ENCODE measurements around the gene SPZ1.
"Not testable (repeated sequence)": the region's sequence is repeated elsewhere in the genome, so short reads cannot be mapped to it uniquely, and the experiment has no call there.

- TF ChIP-seq CTCF (IDR thresholded peaks at IDR 0.05); EZH2 (IDR thresholded peaks at IDR 0.05; ENCODE audit: borderline replicate concordance, insufficient read depth, low read depth, low read length, poor library complexity, severe bottlenecking): not testable (repeated sequence)
Measured at GRCh38 chr5:80300796-80301195, 19.0 kb upstream of the SPZ1 start.

Data from B cell (primary cell).